Neural progenitor cell (in vitro differentiated cells): ENCODE data around the gene PPP2R5C. TPM values are rescaled to one million over a fixed set of nuclear protein-coding genes. Genes with fewer than 3 reads are reported as not detected.
A peak's percentile ranks its signal among the peaks of the same experiment; 100 is the strongest.

Experiments used
- DNase-seq: peaks from one replicate; pipeline ENCODE4 v3.0.0-alpha.2; 2016; ENCODE audit warnings: low spot score
- H2AFZ ChIP-seq: fragments of 200-600 bp; sonication (generic); replicated peaks from 2 replicates; pipeline ENCODE4 v1.6.1; 2016; ENCODE audit warnings: antibody characterized with exemption
- H3F3A ChIP-seq: fragments of 200-600 bp; sonication (generic); 2 replicates; pipeline ENCODE4 v1.6.1; 2016; ENCODE audit warnings: antibody characterized with exemption, low read depth
- H3K27ac ChIP-seq: fragments of 200-600 bp; sonication (generic); 2 replicates; pipeline ENCODE4 v1.5.1; 2016; ENCODE audit warnings: mild to moderate bottlenecking
- H3K27me3 ChIP-seq: fragments of 200-600 bp; sonication (generic); 2 replicates; pipeline ENCODE4 v1.6.1; 2016; ENCODE audit warnings: mild to moderate bottlenecking, moderate library complexity
- H3K36me3 ChIP-seq: fragments of 200-600 bp; sonication (generic); 2 replicates; pipeline ENCODE4 v1.5.1; 2016
- H3K4me1 ChIP-seq: fragments of 200-600 bp; sonication (generic); 2 replicates; pipeline ENCODE4 v1.6.1; 2016; ENCODE audit warnings: mixed run types
- H3K4me2 ChIP-seq: fragments of 200-600 bp; sonication (generic); 2 replicates; pipeline ENCODE4 v1.6.1; 2016
- H3K4me3 ChIP-seq: fragments of 200-600 bp; sonication (generic); 2 replicates; pipeline ENCODE4 v1.5.1; 2016
- H3K79me2 ChIP-seq: fragments of 200-600 bp; sonication (generic); 2 replicates; pipeline ENCODE4 v1.6.1; 2016; ENCODE audit warnings: low read depth
- H3K9ac ChIP-seq: fragments of 200-600 bp; sonication (generic); 2 replicates; pipeline ENCODE4 v1.6.1; 2016
- H3K9me3 ChIP-seq: fragments of 200-600 bp; sonication (generic); 2 replicates; pipeline ENCODE4 v1.5.1; 2016; ENCODE audit warnings: low read depth
- H4K20me1 ChIP-seq: fragments of 200-600 bp; sonication (generic); 2 replicates; pipeline ENCODE4 v1.6.1; 2016; ENCODE audit warnings: low read depth
- H3K27ac Mint-ChIP-seq: 3 replicates; pipeline ENCODE4 v1.8.0; 2021; ENCODE audit warnings: mixed read lengths
- H3K27me3 Mint-ChIP-seq: 2 replicates; pipeline ENCODE4 v1.8.0; 2022; ENCODE audit warnings: low read depth, mild to moderate bottlenecking, inconsistent platforms, moderate library complexity, mixed read lengths; ENCODE audit not compliant: insufficient read depth
- H3K36me3 Mint-ChIP-seq: 3 replicates; pipeline ENCODE4 v1.8.0; 2021; ENCODE audit warnings: mixed read lengths
- H3K4me1 Mint-ChIP-seq: 3 replicates; pipeline ENCODE4 v1.8.0; 2021; ENCODE audit warnings: mixed read lengths
- H3K4me3 Mint-ChIP-seq: 3 replicates; pipeline ENCODE4 v1.8.0; 2021; ENCODE audit warnings: mild to moderate bottlenecking, moderate library complexity, mixed read lengths
- H3K9me3 Mint-ChIP-seq: 3 replicates; pipeline ENCODE4 v1.8.0; 2020; ENCODE audit warnings: mixed read lengths
- CTCF ChIP-seq: fragments of 200-600 bp; sonication (generic); IDR thresholded peaks from 2 replicates; pipeline ENCODE4 v1.5.1; 2017; ENCODE audit warnings: antibody characterized with exemption, mild to moderate bottlenecking
- EZH2 ChIP-seq: fragments of 200-600 bp; sonication (generic); IDR thresholded peaks from 2 replicates; pipeline ENCODE4 v1.6.1; 2017; ENCODE audit warnings: antibody characterized with exemption, mild to moderate bottlenecking, moderate library complexity
- EZH2phosphoT487 ChIP-seq: fragments of 200-600 bp; sonication (generic); IDR thresholded peaks from 2 replicates; pipeline ENCODE4 v1.6.1; 2017; ENCODE audit warnings: antibody characterized with exemption
- total RNA-seq: library from RNA; depleted of rRNA; stranded (reverse); fragments of >200 nt; gene quantifications from 2 replicates; pipeline ENCODE4 v1.2.3, GENCODE V29; 2015; ENCODE audit warnings: low replicate concordance

PPP2R5C gene
- total RNA-seq, 1 donor from 2014 or later: 183 TPM

GRCh38 chr14:101957406-101958234 is 196.1 kb downstream of the PPP2R5C start:
- Histone ChIP-seq H3K9me3 (no peaks in the 10 kb centered on the region), H3F3A (peaks cover 5% of the 10 kb centered on the region), H4K20me1 (no peaks in the 10 kb centered on the region), H3K27ac (no peak overlapping the region), H3K9ac (no peak overlapping the region), H3K4me1 (no peaks in the 10 kb centered on the region), H2AFZ (no peak overlapping the region), H3K79me2 (no peaks in the 10 kb centered on the region), H3K4me3 (no peak overlapping the region), H3K36me3 (no peaks in the 10 kb centered on the region), H3K4me2 (no peak overlapping the region), H3K27me3 (peaks cover 15% of the 10 kb centered on the region)
- peaks cover 5% of the 10 kb centered on the region for H3K4me1 Mint-ChIP-seq
- no peak for DNase-seq
- TF ChIP-seq EZH2phosphoT487 (no peak), EZH2 (no peak), CTCF (no peak)
- H3K4me3 Mint-ChIP-seq: no peak overlapping the region
- H3K36me3 Mint-ChIP-seq: no peaks in the 10 kb centered on the region
- H3K9me3 Mint-ChIP-seq: no peaks in the 10 kb centered on the region
- H3K27ac Mint-ChIP-seq: no peak overlapping the region
- H3K27me3 Mint-ChIP-seq: peaks cover 3% of the 10 kb centered on the region

GRCh38 chr14:101958418-101959180 is 197.1 kb downstream of the PPP2R5C start:
- TF ChIP-seq EZH2phosphoT487 (no peak), EZH2 (no peak), CTCF (no peak)

DNA sequence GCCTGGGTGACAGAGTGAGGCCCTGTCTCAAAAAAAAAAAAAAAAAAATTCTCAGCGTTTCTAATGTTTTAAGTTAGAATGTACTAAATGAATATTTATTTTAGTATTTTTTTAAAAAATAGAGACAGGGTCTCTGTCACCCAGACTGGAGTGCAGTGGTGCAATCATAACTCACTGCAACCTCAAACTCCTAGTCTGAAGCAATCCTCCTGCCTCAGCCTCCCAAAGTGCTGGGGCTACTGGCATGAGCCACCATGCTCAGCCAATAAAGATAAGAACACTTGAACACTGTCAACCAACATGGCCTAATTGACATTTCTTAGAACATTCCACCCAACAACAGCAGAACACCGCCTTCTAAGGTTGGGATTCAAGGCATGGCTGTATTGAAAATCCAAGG is 197.8 kb downstream of the PPP2R5C start:
- peaks cover 30% of the 10 kb centered on the region for H3K27me3 ChIP-seq
- Mint-ChIP-seq H3K4me1 (peaks cover 10% of the 10 kb centered on the region), H3K9me3 (no peaks in the 10 kb centered on the region), H3K36me3 (no peaks in the 10 kb centered on the region), H3K27ac (no peak overlapping the region), H3K4me3 (no peak overlapping the region), H3K27me3 (peaks cover 3% of the 10 kb centered on the region)
- H3K79me2 ChIP-seq: no peaks in the 10 kb centered on the region
- no peak overlapping the region for H2AFZ ChIP-seq
- no peaks in the 10 kb centered on the region for H3K4me1 ChIP-seq
- no peaks in the 10 kb centered on the region for H3K9me3 ChIP-seq
- peaks cover 5% of the 10 kb centered on the region for H3F3A ChIP-seq
- no peaks in the 10 kb centered on the region for H4K20me1 ChIP-seq
- H3K4me3 ChIP-seq: no peak overlapping the region
- no peaks in the 10 kb centered on the region for H3K36me3 ChIP-seq
- TF ChIP-seq EZH2 (no peak), CTCF (no peak), EZH2phosphoT487 (no peak)
- H3K9ac ChIP-seq: no peak overlapping the region
- no peak for DNase-seq
- no peak overlapping the region for H3K27ac ChIP-seq
- H3K4me2 ChIP-seq: no peak overlapping the region

More at GRCh38 chr14:101958418-101959180, 197.1 kb downstream of the PPP2R5C start:
- Mint-ChIP-seq H3K27ac (peak overlapping the region; percentile 24), H3K27me3 (peaks cover 3% of the 10 kb centered on the region), H3K9me3 (no peaks in the 10 kb centered on the region), H3K4me1 (peaks cover 5% of the 10 kb centered on the region), H3K4me3 (no peak overlapping the region), H3K36me3 (no peaks in the 10 kb centered on the region)
- Histone ChIP-seq H2AFZ (no peak overlapping the region), H3F3A (peaks cover 5% of the 10 kb centered on the region), H3K9me3 (no peaks in the 10 kb centered on the region), H3K4me3 (no peak overlapping the region), H3K79me2 (no peaks in the 10 kb centered on the region), H3K36me3 (no peaks in the 10 kb centered on the region), H4K20me1 (no peaks in the 10 kb centered on the region), H3K4me1 (no peaks in the 10 kb centered on the region), H3K27me3 (peaks cover 25% of the 10 kb centered on the region), H3K27ac (no peak overlapping the region), H3K4me2 (no peak overlapping the region), H3K9ac (no peak overlapping the region)
- DNase-seq: no peak
